WTC11 (cell line): ENCODE results near the gene DNAL4. TPM values are rescaled to one million over a fixed set of nuclear protein-coding genes. Genes with fewer than 3 reads are reported as not detected.

Experiments used
- ATAC-seq: fragments of 200-7000 bp; cut with Tn5 transposase; 2 replicates; pipeline ENCODE4 v1.10.0; 2021; ENCODE audit warnings: mild to moderate bottlenecking, moderate library complexity
- CTCF ChIA-PET: fragments of 300-600 bp; sonication (Branson Sonifier 250); formaldehyde crosslinking; loops from one replicate; lab custom pipeline; 2021; ENCODE audit warnings: antibody characterized with exemption; lab: Charles Lee
- POLR2A ChIA-PET: fragments of 350-600 bp; sonication (Branson Sonifier 250); formaldehyde crosslinking; loops from one replicate; lab custom pipeline; 2021; ENCODE audit warnings: antibody characterized with exemption; lab: Charles Lee
- DNase-seq: peaks from one replicate; pipeline ENCODE4 v3.0.0; 2021; ENCODE audit warnings: low spot score
- H3K27ac Mint-ChIP-seq: 2 replicates; pipeline ENCODE4 v1.8.0; 2021; ENCODE audit warnings: mixed read lengths
- H3K27me3 Mint-ChIP-seq: 2 replicates; pipeline ENCODE4 v1.8.0; 2021; ENCODE audit warnings: low read depth, mild to moderate bottlenecking, moderate library complexity, mixed read lengths
- H3K36me3 Mint-ChIP-seq: 2 replicates; pipeline ENCODE4 v1.8.0; 2021; ENCODE audit warnings: mixed read lengths
- H3K4me1 Mint-ChIP-seq: 2 replicates; pipeline ENCODE4 v1.8.0; 2022; ENCODE audit warnings: mixed read lengths
- H3K4me3 Mint-ChIP-seq: 2 replicates; pipeline ENCODE4 v1.8.0; 2021; ENCODE audit warnings: mild to moderate bottlenecking, moderate library complexity, mixed read lengths
- H3K9me3 Mint-ChIP-seq: 2 replicates; pipeline ENCODE4 v1.8.0; 2021; ENCODE audit warnings: mixed read lengths
- CBFB ChIP-seq: sonication (generic); formaldehyde crosslinking; IDR thresholded peaks from 2 replicates; pipeline ENCODE4 v1.8.1; 2022; ENCODE audit warnings: mild to moderate bottlenecking, low read depth, missing genetic modification reagents
- CREM ChIP-seq: sonication (generic); formaldehyde crosslinking; IDR thresholded peaks from 2 replicates; pipeline ENCODE4 v1.8.1; 2022; ENCODE audit warnings: mild to moderate bottlenecking, missing genetic modification reagents, moderate library complexity
- CTCF ChIP-seq: fragments of 200-600 bp; IDR thresholded peaks from 2 replicates; pipeline ENCODE4 v1.8.0; 2022; ENCODE audit warnings: antibody characterized with exemption
- EMX1 ChIP-seq: fragments of 250-450 bp; sonication (Bioruptor Pico); IDR thresholded peaks from 2 replicates; pipeline ENCODE4 v1.8.0; 2021; ENCODE audit warnings: mild to moderate bottlenecking
- JUN ChIP-seq: sonication (generic); formaldehyde crosslinking; IDR thresholded peaks from 2 replicates; pipeline ENCODE4 v1.8.0; 2023; ENCODE audit warnings: mild to moderate bottlenecking, missing genetic modification reagents
- NFYB ChIP-seq: sonication (generic); formaldehyde crosslinking; conservative IDR thresholded peaks from 2 replicates; pipeline ENCODE4 v1.8.0; 2022; ENCODE audit warnings: low read depth, missing genetic modification reagents
- NR1H2 ChIP-seq: sonication (generic); formaldehyde crosslinking; IDR thresholded peaks from 2 replicates; pipeline ENCODE4 v1.9.0; 2021; ENCODE audit warnings: mild to moderate bottlenecking, moderate library complexity, missing genetic modification reagents
- RELA ChIP-seq: sonication (generic); formaldehyde crosslinking; IDR thresholded peaks from 2 replicates; pipeline ENCODE4 v1.8.1; 2022; ENCODE audit warnings: missing genetic modification reagents, mild to moderate bottlenecking, borderline replicate concordance
- RORB ChIP-seq: fragments of 250-450 bp; sonication (Bioruptor Pico); IDR thresholded peaks from 2 replicates; pipeline ENCODE4 v1.9.0; 2021; ENCODE audit warnings: mild to moderate bottlenecking
- STAT6 ChIP-seq: sonication (generic); formaldehyde crosslinking; conservative IDR thresholded peaks from 2 replicates; pipeline ENCODE4 v1.8.1; 2023; ENCODE audit warnings: mild to moderate bottlenecking, low read depth, missing genetic modification reagents, moderate library complexity
- USF1 ChIP-seq: sonication (generic); formaldehyde crosslinking; IDR thresholded peaks from 2 replicates; pipeline ENCODE4 v1.8.0; 2022; ENCODE audit warnings: mild to moderate bottlenecking, missing genetic modification reagents
- USF2 ChIP-seq: sonication (generic); formaldehyde crosslinking; IDR thresholded peaks from 2 replicates; pipeline ENCODE4 v1.8.1; 2023; ENCODE audit warnings: mild to moderate bottlenecking, missing genetic modification reagents, moderate library complexity
- ZNF423 ChIP-seq: fragments of 250-450 bp; sonication (Bioruptor Pico); IDR thresholded peaks from 2 replicates; pipeline ENCODE4 v2.1.2; 2022; ENCODE audit warnings: mild to moderate bottlenecking, moderate library complexity
- ZNF532 ChIP-seq: fragments of 250-450 bp; sonication (Bioruptor Pico); IDR thresholded peaks from 2 replicates; pipeline ENCODE4 v1.9.0; 2021; ENCODE audit warnings: mild to moderate bottlenecking, borderline replicate concordance
- total RNA-seq: library from RNA; stranded (reverse); gene quantifications from 3 replicates; pipeline ENCODE4 v1.2.3, GENCODE V29; 2021

Gene DNAL4
- total RNA-seq, 1 experiment from 2014 or later, result 11.8 TPM

- no peaks in the 10 kb centered on the region for H3K9me3 Mint-ChIP-seq
- no peak overlapping the region for H3K27ac Mint-ChIP-seq
- H3K4me3 Mint-ChIP-seq, result no peak overlapping the region
- H3K27me3 Mint-ChIP-seq, result peaks cover 8% of the 10 kb centered on the region
- ATAC-seq, result no peak
- TF ChIP-seq USF2, result no peak
- TF ChIP-seq, all 79 proteins: peak for 0
- ChIA-PET CTCF (interaction anchor here (0.6 to 3.4 kb wide), 3 partner anchors 51 to 721 kb away, joined by 3 to 12 read pairs (median 6); no protein-coding TSS in a partner anchor), POLR2A (no interaction called here)
- H3K36me3 Mint-ChIP-seq, result no peaks in the 10 kb centered on the region
- 0 out of 2 replicates have a peak, but pooled peaks cover 3% of the 10 kb centered on the region for H3K4me1 Mint-ChIP-seq
- DNase-seq, result no peak
Measured at GRCh38 chr22:38820020-38820419, 26.1 kb upstream of the DNAL4 start.

- ChIA-PET CTCF (interaction anchor here (0.6 to 3.4 kb wide), 3 partner anchors 50 to 722 kb away, joined by 3 to 12 read pairs (median 6); no protein-coding TSS in a partner anchor), POLR2A (no interaction called here)
- TF ChIP-seq RORB (CRISPR knock-in tag) (no peak), ZNF532 (CRISPR knock-in tag) (no peak), NFYB (CRISPR knock-in tag) (no peak)
- Mint-ChIP-seq H3K4me3 (no peak overlapping the region), H3K9me3 (no peaks in the 10 kb centered on the region), H3K27ac (no peak overlapping the region), H3K4me1 (0 out of 2 replicates have a peak, but pooled peaks cover 4% of the 10 kb centered on the region), H3K36me3 (no peaks in the 10 kb centered on the region), H3K27me3 (peaks cover 13% of the 10 kb centered on the region)
- ATAC-seq (no peak), DNase-seq (no peak)
Measured at GRCh38 chr22:38819387-38819940, 25.5 kb upstream of the DNAL4 start.

GRCh38 chr22:38817196-38817595, 23.3 kb upstream of the DNAL4 start:
- H3K27ac Mint-ChIP-seq, result no peak overlapping the region
- H3K27me3 Mint-ChIP-seq, result peaks cover 20% of the 10 kb centered on the region
- DNase-seq, result no peak
- POLR2A ChIA-PET, result no interaction called here
- no peaks in the 10 kb centered on the region for H3K36me3 Mint-ChIP-seq
- CTCF ChIA-PET, result interaction anchor here (2.5 kb wide), 1 partner anchor 48 kb away, joined by 7 read pairs; no protein-coding TSS in a partner anchor
- TF ChIP-seq USF1 (no peak), STAT6 (CRISPR knock-in tag) (no peak), RELA (CRISPR knock-in tag) (no peak), CTCF (no peak), ZNF423 (CRISPR knock-in tag) (no peak), CREM (no peak), CBFB (CRISPR knock-in tag) (no peak), JUN (CRISPR knock-in tag) (no peak), EMX1 (CRISPR knock-in tag) (no peak), NR1H2 (no peak)
- no peak for ATAC-seq
- H3K4me1 Mint-ChIP-seq, result 0 out of 2 replicates have a peak, but pooled peaks cover 4% of the 10 kb centered on the region
- no peak overlapping the region for H3K4me3 Mint-ChIP-seq
- no peaks in the 10 kb centered on the region for H3K9me3 Mint-ChIP-seq
